ENCODE measurements around the gene GNG12.

- TF ChIP-seq CTCF (IDR thresholded peaks at IDR 0.05) (no peak), POLR2A (IDR thresholded peaks at IDR 0.05) (no peak)
These were observed 62.1 kb downstream of the GNG12 start for GRCh38 chr1:67771152-67771551.
